HG03095 (cell line): ENCODE measurements around the gene GAL.

ENCODE experiments used
- ATAC-seq: cut with Tn5 transposase; IDR thresholded peaks from one replicate; pipeline ENCODE4 v1.9.1; 2021; ENCODE audit warnings: moderate library complexity; ENCODE audit not compliant: unreplicated experiment

GAL gene

GRCh38 chr11:68707527-68707926, 23.2 kb downstream of the GAL start:
- ATAC-seq = no peak

GRCh38 chr11:68709062-68709461, 24.7 kb downstream of the GAL start:
- no peak for ATAC-seq

GRCh38 chr11:68710409-68710808, 26.1 kb downstream of the GAL start:
- no peak for ATAC-seq

DNA sequence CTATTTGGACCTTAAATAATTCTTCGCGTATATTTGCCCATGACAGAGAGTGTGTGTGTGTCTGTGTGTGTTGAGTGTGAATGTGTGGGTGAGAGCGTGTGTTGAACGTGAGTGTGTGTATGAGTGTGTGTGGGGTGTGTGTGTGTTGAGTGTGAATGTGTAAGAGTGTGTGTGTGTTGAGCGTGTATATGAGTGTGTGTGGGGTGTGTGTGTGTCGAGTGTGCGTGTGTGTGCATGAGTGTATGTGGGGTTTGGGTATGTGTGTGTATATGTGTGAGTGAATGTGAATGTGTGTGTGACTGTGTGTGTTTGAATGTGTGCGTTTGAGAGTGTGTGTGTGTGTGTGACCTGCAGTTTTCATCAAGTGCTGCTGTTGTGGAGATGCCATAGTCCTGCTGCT, 26.8 kb downstream of the GAL start:
- ATAC-seq = no peak

DNA sequence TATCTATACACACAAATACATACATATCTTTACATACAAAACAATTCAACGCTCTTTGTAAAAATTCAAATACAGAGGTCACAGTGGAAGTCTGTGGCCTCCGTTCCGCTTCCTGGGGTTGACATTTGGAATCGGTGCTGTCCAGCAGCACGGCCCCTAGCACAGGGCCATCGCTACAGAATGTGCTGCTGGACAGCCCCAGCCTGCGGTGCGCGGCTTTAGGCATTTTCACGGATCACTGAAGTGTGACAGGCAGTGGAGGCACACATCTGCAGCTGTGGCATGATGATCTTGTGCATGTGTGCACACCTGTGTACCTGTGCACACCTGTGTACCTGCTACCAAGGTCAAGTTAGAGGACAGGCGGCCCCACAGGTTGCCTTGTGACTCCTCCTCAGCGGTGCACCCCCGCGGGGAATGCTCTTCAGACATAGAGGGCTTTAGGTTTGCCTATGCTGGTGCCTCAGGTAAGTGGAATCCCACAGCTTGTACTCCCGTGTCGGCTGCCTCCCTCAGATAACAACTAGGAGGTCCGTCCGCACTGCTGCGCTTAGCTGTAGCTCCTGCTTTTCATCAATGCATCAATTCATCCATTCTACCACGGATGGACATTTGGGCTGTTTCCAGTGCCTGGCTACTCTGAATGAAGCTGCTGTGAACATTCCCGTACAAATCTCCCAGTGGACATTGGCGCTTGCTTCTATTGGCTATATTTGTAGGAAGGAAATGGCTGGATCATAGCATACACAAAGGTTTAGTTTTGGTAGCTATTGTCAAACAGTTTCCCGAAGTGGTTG, 29.9 kb downstream of the GAL start:
- ATAC-seq = no peak

- no peak for ATAC-seq
Observed at GRCh38 chr11:68715456-68716122, 31.2 kb downstream of the GAL start.

GRCh38 chr11:68721075-68721474, 36.7 kb downstream of the GAL start:
- no peak for ATAC-seq

- no peak for ATAC-seq
Observed at GRCh38 chr11:68722143-68722542, 37.8 kb downstream of the GAL start.

GRCh38 chr11:68724293-68724692, 39.9 kb downstream of the GAL start:
- ATAC-seq = no peak

DNA sequence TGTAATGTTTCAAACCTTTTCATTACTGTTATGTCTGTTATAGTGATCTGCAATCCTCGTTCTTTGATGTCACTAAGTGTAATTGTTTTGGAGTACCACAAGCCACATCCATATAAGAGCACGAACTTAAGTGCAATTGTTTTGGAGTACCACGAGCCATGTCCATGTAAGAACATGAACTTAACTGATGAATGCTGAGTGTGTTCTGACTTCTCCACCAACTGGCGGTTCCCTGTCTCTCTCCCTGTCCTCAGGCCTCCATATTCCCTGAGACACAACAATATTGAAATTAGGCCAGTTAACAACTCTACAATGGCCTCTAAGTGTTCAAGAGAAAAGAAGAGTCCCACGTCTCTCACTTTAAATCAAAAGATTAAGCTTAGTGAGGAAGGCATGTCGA, 43.4 kb downstream of the GAL start:
- no peak for ATAC-seq

DNA sequence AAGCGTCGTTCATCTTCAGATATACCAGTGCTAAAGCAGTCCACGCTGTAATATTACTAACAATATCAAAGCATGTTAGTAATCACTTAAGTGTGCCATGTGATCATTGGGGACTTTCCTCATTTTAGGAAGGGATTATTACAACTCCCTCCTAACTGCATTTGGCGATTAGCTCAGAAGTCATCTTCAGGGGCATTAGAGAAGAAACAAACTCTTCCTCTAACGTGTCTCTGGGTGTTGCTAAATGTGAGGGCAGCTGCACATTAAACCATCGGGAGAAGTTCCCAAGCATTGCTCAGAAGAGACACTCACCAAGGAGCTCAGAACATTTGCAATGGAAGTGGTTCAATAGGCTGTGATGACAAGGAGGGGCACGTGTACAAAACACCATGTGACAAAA, 49.8 kb downstream of the GAL start:
- no peak for ATAC-seq

- ATAC-seq = no peak
Observed at GRCh38 chr11:68735125-68735524, 50.8 kb downstream of the GAL start.

GRCh38 chr11:68735646-68736045, 51.3 kb downstream of the GAL start:
- ATAC-seq = no peak
